IMR-90 (cell line): Measurements from ENCODE around the gene PTPMT1. TPM values are rescaled to one million over a fixed set of nuclear protein-coding genes. Genes with fewer than 3 reads are reported as not detected.

Experiments
- ATAC-seq: fragments of 200-7000 bp; cut with Tn5 transposase; 2 replicates; pipeline ENCODE4 v1.9.1; 2020; ENCODE audit warnings: low read depth, mild to moderate bottlenecking, moderate library complexity
- BruUV-seq: library from RNA; stranded (reverse); fragments of 400-500 nt; replicated peaks from 2 replicates; lab custom pipeline; 2021; lab: Mats Ljungman, UMichigan
- CTCF ChIA-PET: fragments of 300-600 bp; formaldehyde crosslinking; extraction: SDS; loops from one replicate; lab custom pipeline; 2021; ENCODE audit warnings: antibody characterized with exemption; lab: Yijun Ruan, JAX
- POLR2A ChIA-PET: fragments of 300-600 bp; sonication (Branson Sonifier 250); formaldehyde crosslinking; loops from one replicate; lab custom pipeline; 2022; ENCODE audit warnings: antibody characterized with exemption; ENCODE audit not compliant: unreplicated experiment; lab: Charles Lee
- DNase-seq: peaks from one replicate; pipeline ENCODE4 v3.0.0; 2013
- H2AFZ ChIP-seq: replicated peaks from 2 replicates; pipeline ENCODE3; 2013; ENCODE audit warnings: low read length, mild to moderate bottlenecking; ENCODE audit not compliant: poor library complexity
- H2AK5ac ChIP-seq: 2 replicates; pipeline ENCODE4 v1.6.1; 2013; ENCODE audit warnings: low read depth, low read length, inconsistent platforms
- H2AK9ac ChIP-seq: replicated peaks from 2 replicates; pipeline ENCODE3; 2013; ENCODE audit warnings: mild to moderate bottlenecking, low read depth, low read length, moderate library complexity; ENCODE audit not compliant: poor library complexity
- H2BK120ac ChIP-seq: 2 replicates; pipeline ENCODE4 v1.6.1; 2013; ENCODE audit warnings: low read depth, low read length, inconsistent platforms
- H2BK15ac ChIP-seq: 3 replicates; pipeline ENCODE4 v1.6.1; 2013; ENCODE audit warnings: low read depth, low read length, inconsistent platforms
- H2BK20ac ChIP-seq: 2 replicates; pipeline ENCODE4 v1.6.1; 2013; ENCODE audit warnings: low read depth, mild to moderate bottlenecking, inconsistent platforms, low read length, moderate library complexity
- H2BK5ac ChIP-seq: 2 replicates; pipeline ENCODE4 v1.6.1; 2013; ENCODE audit warnings: mild to moderate bottlenecking, low read depth, low read length, inconsistent platforms; ENCODE audit not compliant: poor library complexity, severe bottlenecking
- H3K14ac ChIP-seq: replicated peaks from 2 replicates; pipeline ENCODE4 v1.6.1; 2013; ENCODE audit warnings: low read depth, low read length, inconsistent platforms
- H3K18ac ChIP-seq: 2 replicates; pipeline ENCODE4 v1.6.1; 2013; ENCODE audit warnings: low read depth, low read length, control low read depth
- H3K23ac ChIP-seq: 2 replicates; pipeline ENCODE4 v1.6.1; 2013; ENCODE audit warnings: low read depth, low read length, inconsistent platforms
- H3K27ac ChIP-seq: 2 replicates; pipeline ENCODE4 v1.5.1; 2013; ENCODE audit warnings: mild to moderate bottlenecking, control low read depth, low read length; ENCODE audit not compliant: insufficient read depth
- H3K27me3 ChIP-seq: 2 replicates; pipeline ENCODE4 v1.6.1; 2013; ENCODE audit warnings: low read length; ENCODE audit not compliant: control insufficient read depth, insufficient read depth
- H3K36me3 ChIP-seq: 2 replicates; pipeline ENCODE4 v1.6.1; 2013; ENCODE audit warnings: low read length, mixed read lengths; ENCODE audit not compliant: control insufficient read depth, insufficient read depth
- H3K4ac ChIP-seq: 2 replicates; pipeline ENCODE4 v1.6.1; 2013; ENCODE audit warnings: low read depth, low read length, inconsistent platforms
- H3K4me1 ChIP-seq: 2 replicates; pipeline ENCODE4 v1.6.1; 2013; ENCODE audit warnings: low read length, mixed read lengths; ENCODE audit not compliant: control insufficient read depth, insufficient read depth
- H3K4me2 ChIP-seq: 2 replicates; pipeline ENCODE4 v1.6.1; 2013; ENCODE audit warnings: low read depth, mild to moderate bottlenecking, control low read depth, low read length, moderate library complexity
- H3K4me3 ChIP-seq: 2 replicates; pipeline ENCODE4 v1.5.1; 2013; ENCODE audit warnings: low read depth, mild to moderate bottlenecking, control low read depth, low read length, moderate library complexity; ENCODE audit not compliant: insufficient read depth
- H3K56ac ChIP-seq: 2 replicates; pipeline ENCODE4 v1.6.1; 2013; ENCODE audit warnings: low read length, inconsistent platforms; ENCODE audit not compliant: insufficient read depth; ENCODE audit errors: extremely low read depth
- H3K79me1 ChIP-seq, 2 experiments: 2 replicates each; pipeline ENCODE4 v1.6.1; 2013; ENCODE audit warnings: low read length in 2 of 2, inconsistent platforms in 1 of 2, low read depth in 1 of 2
- H3K9ac ChIP-seq: 2 replicates; pipeline ENCODE4 v1.6.1; 2013; ENCODE audit warnings: low read depth, low read length, control low read depth
- H3K9me1 ChIP-seq: 2 replicates; pipeline ENCODE4 v1.6.1; 2013; ENCODE audit warnings: low read length, inconsistent platforms; ENCODE audit not compliant: insufficient read depth
- H3K9me3 ChIP-seq: 2 replicates; pipeline ENCODE4 v1.6.1; 2013; ENCODE audit warnings: low read length; ENCODE audit not compliant: control insufficient read depth, insufficient read depth
- H4K20me1 ChIP-seq: 2 replicates; pipeline ENCODE4 v1.6.1; 2013; ENCODE audit warnings: low read length, inconsistent platforms; ENCODE audit not compliant: insufficient read depth
- H4K5ac ChIP-seq: 2 replicates; pipeline ENCODE4 v1.6.1; 2013; ENCODE audit warnings: mild to moderate bottlenecking, low read depth, low read length, control low read depth
- H4K8ac ChIP-seq, 2 experiments: 2 replicates each; pipeline ENCODE4 v1.6.1; 2013; ENCODE audit warnings: low read depth in 2 of 2, low read length in 2 of 2, control low read depth in 1 of 2, inconsistent platforms in 1 of 2
- H4K91ac ChIP-seq: 2 replicates; pipeline ENCODE4 v1.6.1; 2013; ENCODE audit warnings: low read depth, low read length, inconsistent platforms; ENCODE audit not compliant: insufficient read depth
- NFE2L2 ChIP-seq: fragments of 150-350 bp; IDR thresholded peaks from 2 replicates; pipeline ENCODE4 v1.6.1; 2016; ENCODE audit warnings: low read depth, mild to moderate bottlenecking, low read length
- WGBS, 2 experiments: methylation state at CpG; one replicate each; pipeline versions ENCODE4 v1.1.5 to v1.1.7; 2013; ENCODE audit warnings: missing lambda C conversion rate in 2 of 2; ENCODE audit not compliant: insufficient read length in 1 of 2; ENCODE audit errors: extremely low coverage in 2 of 2; 5-methylcytosine and 5-hydroxymethylcytosine counted together
- dilution Hi-C: fragments of 300-500 bp; cut with HindIII; formaldehyde crosslinking; loops from one replicate; pipeline ENCODE4 v1.14.3; 2018; ENCODE audit warnings: low sequenced_read_pairs; ENCODE audit not compliant: unreplicated experiment
- in situ Hi-C: fragments of 300-500 bp; cut with MboI; formaldehyde crosslinking; loops from 3 replicates; pipeline ENCODE4 v1.14.3; 2019; ENCODE audit warnings: low sequenced_read_pairs, inconsistent platforms, mixed read lengths
- intact Hi-C: fragments of 100-400 bp; cut with micrococcal nuclease; formaldehyde crosslinking; loops from 2 replicates; pipeline ENCODE4 v1.10.0; 2022
- polyA plus RNA-seq, 3 experiments: library from polyadenylated mRNA; depleted of rRNA; stranded (reverse); fragments of >200 nt; gene quantifications; 2 replicates each; pipeline ENCODE4 v1.2.3, GENCODE V29; 2012; ENCODE audit warnings: low replicate concordance in 1 of 3
- total RNA-seq: library from RNA; depleted of rRNA; stranded (reverse); fragments of >200 nt; gene quantifications from 2 replicates; pipeline ENCODE4 v1.2.3, GENCODE V29; 2012

Gene PTPMT1
- total and polyA plus RNA-seq, 2 of the 4 experiments (the other 2 are of a cell fraction), result 51.6 to 55.0 TPM

DNA sequence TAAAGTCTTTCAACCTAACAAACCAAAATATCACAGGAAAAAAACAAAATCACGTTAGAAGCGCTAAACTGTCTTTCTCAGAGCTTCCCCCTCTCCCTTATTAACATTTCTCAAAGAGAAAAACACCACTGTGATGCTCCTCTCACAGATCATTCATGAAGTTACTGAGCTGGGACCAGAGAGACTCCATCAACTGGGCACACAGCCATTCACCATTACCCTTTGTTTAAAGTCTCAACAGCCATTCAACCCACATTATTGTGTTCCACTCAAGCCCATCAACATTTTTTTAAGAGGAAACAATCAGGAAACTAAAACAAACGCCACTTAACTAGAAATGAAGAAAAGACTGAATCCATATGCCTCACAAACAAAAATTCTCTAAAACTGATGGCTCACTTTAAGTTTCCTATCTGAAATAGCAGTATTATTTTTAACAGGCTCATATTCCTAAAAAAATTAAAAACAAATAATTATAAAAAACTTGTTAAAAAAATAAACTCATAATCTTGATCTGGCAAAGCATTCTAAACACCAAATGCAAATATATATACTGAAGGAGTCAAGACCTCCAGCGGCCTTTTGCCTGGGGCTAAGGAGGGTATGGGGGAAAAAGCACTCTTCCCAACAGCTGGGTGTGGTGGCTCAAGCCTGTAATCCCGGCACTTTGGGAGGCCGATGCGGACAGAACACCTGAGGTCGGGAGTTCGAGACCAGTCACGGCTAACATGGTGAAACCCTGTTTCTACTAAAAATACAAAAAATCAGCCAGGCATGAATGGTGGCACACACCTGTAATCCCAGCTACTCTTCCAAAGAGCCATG, 26.4 kb upstream of the PTPMT1 start:
- POLR2A ChIA-PET, result interaction anchor here (0.7 kb wide), 1 partner anchor 27 kb away, joined by 8 read pairs; no protein-coding TSS in a partner anchor
- dilution Hi-C loops (no loop called here), intact Hi-C loops (loop anchor here (10.0 kb wide), 1 partner anchor 54 kb away; no protein-coding TSS in a partner anchor), in situ Hi-C loops (no loop called here)
- Histone ChIP-seq H2BK120ac (no peak overlapping the region), H3K9ac (no peak overlapping the region), H3K27me3 (no peaks in the 10 kb centered on the region), H4K91ac (no peak overlapping the region), H4K8ac (no peak overlapping the region), H2BK5ac (no peak overlapping the region), H3K4ac (no peak overlapping the region), H2AK9ac (no peak overlapping the region), H3K4me2 (peak overlapping the region; percentile 2; the same call in 1 of the 2 replicates), H3K18ac (no peak overlapping the region), H3K36me3 (no peaks in the 10 kb centered on the region; the same call in 1 of the 2 replicates), H2AK5ac (peak overlapping the region; percentile 32; the same call in 1 of the 2 replicates), H3K9me3 (no peaks in the 10 kb centered on the region), H3K4me1 (peaks cover 15% of the 10 kb centered on the region), H3K4me3 (no peak overlapping the region), H2BK20ac (no peak overlapping the region), H3K14ac (0 out of 2 replicates have a peak overlapping the region, but pooled peaks have one; percentile 7), H2BK15ac (no peak overlapping the region), H3K79me1 (peaks cover 8 to 72% of the 10 kb centered on the region in 2 experiments), H3K27ac (no peak overlapping the region), H3K56ac (no peak overlapping the region), H2AFZ (no peak overlapping the region), H3K23ac (no peak overlapping the region; the same call in 1 of the 2 replicates), H4K5ac (no peak overlapping the region), H4K20me1 (peaks cover 97% of the 10 kb centered on the region), H3K9me1 (peaks cover 21% of the 10 kb centered on the region)
- BruUV-seq, result no TSS peak
- WGBS, 2 experiments, result 48% methylated on average over 2 of the region's 10 CpGs; no CpG with 5 or more reads in 1 of the 2 experiments
- TF ChIP-seq NFE2L2, result no peak
- CTCF ChIA-PET, result interaction anchor here (0.6 to 1.6 kb wide), 4 partner anchors 14 to 1574 kb away, joined by 3 to 6 read pairs (median 4); no protein-coding TSS in a partner anchor
- ATAC-seq (peak; percentile 25; the same call in 1 of the 2 replicates), DNase-seq (no peak)
